ENCODE data around the gene ANGPTL8. TPM values are rescaled to one million over a fixed set of nuclear protein-coding genes. Genes with fewer than 3 reads are reported as not detected.

Gene ANGPTL8
- total and polyA plus RNA-seq, 2 of the 13 experiments (the other 11 are each of a cell fraction or from before 2014, with no cell fraction given) = 27.3 to 243 TPM

DNA sequence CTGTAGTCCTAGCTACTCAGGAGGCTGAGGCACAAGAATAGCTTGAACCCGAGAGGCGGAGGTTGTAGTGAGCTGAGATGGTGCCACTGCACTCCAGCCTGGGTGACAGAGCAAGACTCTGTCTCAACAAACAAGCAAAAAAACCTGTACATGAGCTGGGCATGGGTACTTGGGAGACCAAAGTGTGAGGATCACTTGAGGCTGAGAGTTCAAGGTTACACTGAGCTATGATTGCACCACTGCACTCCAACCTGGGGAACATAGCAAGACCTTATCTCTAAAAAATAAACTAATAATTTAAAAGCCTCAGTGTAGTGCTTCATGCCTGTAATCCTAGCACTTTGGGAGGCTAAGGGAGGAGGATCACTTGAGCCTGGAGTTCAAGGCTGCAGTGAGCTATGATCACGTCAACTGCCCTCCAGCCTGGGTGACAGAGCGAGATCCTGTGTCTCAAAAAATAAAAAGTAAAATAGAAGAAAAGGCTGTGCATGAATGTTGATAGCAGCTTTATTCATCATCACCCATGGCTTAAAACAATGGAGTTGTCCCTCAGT is 35.2 kb downstream of the ANGPTL8 start:
- Histone ChIP-seq H4K20me1 (ENCODE audit: insufficient read depth, low read length) (no peaks in the 10 kb centered on the region), H3K4me3 (replicated peaks in 1 of 3; ENCODE audit: insufficient read depth in 1 of 3, low read depth in 2 of 3, low read length in 3 of 3) (0 out of 6 replicates have a peak overlapping the region, but pooled peaks of 1 of the 3 experiments have one; percentile 5), H3K9me3 (ENCODE audit: low read length) (no peaks in the 10 kb centered on the region), H3K9ac (ENCODE audit: insufficient read depth, low read depth, low read length) (no peak overlapping the region), H3K4me2 (ENCODE audit: low read depth, low read length) (peak overlapping the region; percentile 41), H3K27ac (ENCODE audit: extremely low read length, insufficient read depth, low read length) (no peak overlapping the region), H3K79me2 (ENCODE audit: insufficient read depth, low read length) (no peaks in the 10 kb centered on the region), H2AFZ (ENCODE audit: low read length) (no peak overlapping the region), H3K36me3 (replicated peaks in 1 of 2; ENCODE audit: control insufficient read depth in 1 of 2, insufficient read depth in 2 of 2, low read length in 2 of 2) (no peaks in the 10 kb centered on the region), H3K4me1 (ENCODE audit: insufficient read depth, low read length) (peaks cover 24% of the 10 kb centered on the region), H3K27me3 (ENCODE audit: control insufficient read depth in 1 of 2, insufficient read depth in 2 of 2, low read length in 2 of 2) (no peaks in the 10 kb centered on the region; a peak in 1 of 5 replicates)
- intact Hi-C loops (cut with micrococcal nuclease; ENCODE audit: unreplicated experiment) = no loop called here
- peak; percentile 45 for DNase-seq (ENCODE audit: low spot score)
- POLR2A ChIA-PET = interaction anchor here (0.5 to 1.2 kb wide), 4 partner anchors 9 to 330 kb away, joined by 3 to 5 read pairs (median 4); no protein-coding TSS in a partner anchor
- CTCF ChIA-PET (ENCODE audit: low intra/inter-chr PET ratio, low total read pairs) = no interaction called here
- WGBS (ENCODE audit: low lambda C conversion rate) = 3% methylated on average over 2 of the region's 4 CpGs
- FAIRE-seq = peak; percentile 50
- in situ Hi-C loops (cut with HindIII; ENCODE audit: extremely low pct_ligation_motif_present, low pct_unique_long_range_greater_than_20kb) = no loop called here
- ATAC-seq = peak; percentile 55; the same call in 2 of the 3 replicates
- no TSS peak for BruUV-seq (replicated peaks)
- TF ChIP-seq MYPOP (CRISPR knock-in tag; IDR thresholded peaks at IDR 0.05) = no peak
- TF ChIP-seq ZNF232 (CRISPR knock-in tag; IDR thresholded peaks at IDR 0.05; ENCODE audit: borderline replicate concordance) = no peak
- TF ChIP-seq CC2D1A (CRISPR knock-in tag; IDR thresholded peaks at IDR 0.05) = no peak
- no peak for TF ChIP-seq POGZ (CRISPR knock-in tag; IDR thresholded peaks at IDR 0.05)
- no peak for TF ChIP-seq SRSF1 (optimal IDR thresholded peaks at IDR 0.05; ENCODE audit: low read depth, low read length)
- no peak for TF ChIP-seq ZNF749 (CRISPR knock-in tag; IDR thresholded peaks at IDR 0.05; ENCODE audit: borderline replicate concordance)
- TF ChIP-seq SALL1 (CRISPR knock-in tag; IDR thresholded peaks at IDR 0.05) = peak; percentile 56
- TF ChIP-seq ZNF382 (CRISPR knock-in tag; IDR thresholded peaks at IDR 0.05; ENCODE audit: borderline replicate concordance) = no peak
- no peak for TF ChIP-seq ZNF501 (CRISPR knock-in tag; IDR thresholded peaks at IDR 0.05)
- TF ChIP-seq, protein P1, sequence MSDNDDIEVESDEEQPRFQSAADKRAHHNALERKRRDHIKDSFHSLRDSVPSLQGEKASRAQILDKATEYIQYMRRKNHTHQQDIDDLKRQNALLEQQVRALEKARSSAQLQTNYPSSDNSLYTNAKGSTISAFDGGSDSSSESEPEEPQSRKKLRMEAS (IDR thresholded peaks at IDR 0.05) = no peak
- TF ChIP-seq WIZ (CRISPR knock-in tag; IDR thresholded peaks at IDR 0.05) = no peak
- TF ChIP-seq, protein P2, sequence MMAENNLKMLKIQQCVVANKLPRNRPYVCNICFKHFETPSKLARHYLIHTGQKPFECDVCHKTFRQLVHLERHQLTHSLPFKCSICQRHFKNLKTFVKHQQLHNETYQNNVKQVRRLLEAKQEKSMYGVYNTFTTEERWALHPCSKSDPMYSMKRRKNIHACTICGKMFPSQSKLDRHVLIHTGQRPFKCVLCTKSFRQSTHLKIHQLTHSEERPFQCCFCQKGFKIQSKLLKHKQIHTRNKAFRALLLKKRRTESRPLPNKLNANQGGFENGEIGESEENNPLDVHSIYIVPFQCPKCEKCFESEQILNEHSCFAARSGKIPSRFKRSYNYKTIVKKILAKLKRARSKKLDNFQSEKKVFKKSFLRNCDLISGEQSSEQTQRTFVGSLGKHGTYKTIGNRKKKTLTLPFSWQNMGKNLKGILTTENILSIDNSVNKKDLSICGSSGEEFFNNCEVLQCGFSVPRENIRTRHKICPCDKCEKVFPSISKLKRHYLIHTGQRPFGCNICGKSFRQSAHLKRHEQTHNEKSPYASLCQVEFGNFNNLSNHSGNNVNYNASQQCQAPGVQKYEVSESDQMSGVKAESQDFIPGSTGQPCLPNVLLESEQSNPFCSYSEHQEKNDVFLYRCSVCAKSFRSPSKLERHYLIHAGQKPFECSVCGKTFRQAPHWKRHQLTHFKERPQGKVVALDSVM (CRISPR knock-in tag; IDR thresholded peaks at IDR 0.05) = peak; percentile 91
- no peak for TF ChIP-seq SIN3B (IDR thresholded peaks at IDR 0.05; ENCODE audit: low read length)
- no peak for TF ChIP-seq ZNF253 (CRISPR knock-in tag; IDR thresholded peaks at IDR 0.05; ENCODE audit: borderline replicate concordance)
- peak; percentile 39; the same call in 1 of the 2 replicates for TF ChIP-seq FOXA3 (CRISPR knock-in tag; IDR thresholded peaks at IDR 0.05)
- no peak for TF ChIP-seq CHD2 (IDR thresholded peaks at IDR 0.05; ENCODE audit: low read depth, low read length)
- 0 out of 2 replicates have a peak, but pooled peaks have one; percentile 10 for TF ChIP-seq SAP130 (CRISPR knock-in tag; IDR thresholded peaks at IDR 0.05; ENCODE audit: low read depth)
- TF ChIP-seq RFXANK (CRISPR knock-in tag; IDR thresholded peaks at IDR 0.05) = no peak
- TF ChIP-seq EP300 (IDR thresholded peaks at IDR 0.05; ENCODE audit: low read depth in 2 of 2, low read length in 2 of 2) = peak in 1 of 2 experiments; percentile 39; a peak in 1 of 4 replicates
- TF ChIP-seq EP300 (CRISPR knock-in tag; IDR thresholded peaks at IDR 0.05; ENCODE audit: borderline replicate concordance) = no peak; the same call in 1 of the 2 replicates
- TF ChIP-seq SIN3A (IDR thresholded peaks at IDR 0.05; ENCODE audit: borderline replicate concordance, low read depth, low read length) = no peak
- TF ChIP-seq FOSL2 (CRISPR knock-in tag; IDR thresholded peaks at IDR 0.05) = peak; percentile 38; the same call in 1 of the 2 replicates
- TF ChIP-seq ATF5 (CRISPR knock-in tag; IDR thresholded peaks at IDR 0.05; ENCODE audit: low read depth) = no peak

Measured in HepG2 (cell line).